GM23338 (cell line): Measurements from ENCODE around the gene CGA. TPM values are rescaled to one million over a fixed set of nuclear protein-coding genes. Genes with fewer than 3 reads are reported as not detected.

Experiments
- ATAC-seq: fragments of 200-7000 bp; cut with Tn5 transposase; 3 replicates; pipeline ENCODE4 v1.9.1; 2020
- DNase-seq: peaks from one replicate; pipeline ENCODE4 v3.0.0-alpha.2; 2015; ENCODE audit warnings: low spot score
- H2AFZ ChIP-seq: fragments of 200-600 bp; sonication (generic); 2 replicates; pipeline ENCODE4 v1.8.0; 2016; ENCODE audit warnings: antibody characterized with exemption, mild to moderate bottlenecking, moderate library complexity
- H3F3A ChIP-seq: fragments of 200-600 bp; sonication (generic); replicated peaks from 2 replicates; pipeline ENCODE4 v1.8.0; 2017; ENCODE audit warnings: antibody characterized with exemption, mixed run types, low read depth
- H3K27ac ChIP-seq: fragments of 200-600 bp; sonication (generic); 2 replicates; pipeline ENCODE4 v1.6.1; 2016; ENCODE audit warnings: low read depth
- H3K27me3 ChIP-seq: fragments of 200-600 bp; sonication (generic); 2 replicates; pipeline ENCODE4 v1.8.0; 2016; ENCODE audit warnings: mild to moderate bottlenecking, mixed run types, moderate library complexity; ENCODE audit not compliant: insufficient read depth
- H3K36me3 ChIP-seq: fragments of 200-600 bp; sonication (generic); 2 replicates; pipeline ENCODE4 v1.8.0; 2016; ENCODE audit warnings: mild to moderate bottlenecking; ENCODE audit not compliant: insufficient read depth
- H3K4me1 ChIP-seq: fragments of 200-600 bp; sonication (generic); 2 replicates; pipeline ENCODE4 v1.8.0; 2016; ENCODE audit warnings: mild to moderate bottlenecking, moderate library complexity; ENCODE audit not compliant: insufficient read depth
- H3K4me2 ChIP-seq: fragments of 200-600 bp; sonication (generic); 2 replicates; pipeline ENCODE4 v1.7.1; 2017; ENCODE audit warnings: mixed run types
- H3K4me3 ChIP-seq: fragments of 200-600 bp; sonication (generic); 2 replicates; pipeline ENCODE4 v1.6.1; 2016; ENCODE audit warnings: mixed run types
- H3K79me2 ChIP-seq: fragments of 200-600 bp; sonication (generic); replicated peaks from 2 replicates; pipeline ENCODE4 v1.8.0; 2017; ENCODE audit warnings: mild to moderate bottlenecking; ENCODE audit not compliant: insufficient read depth
- H3K9me2 ChIP-seq: fragments of 200-600 bp; sonication (generic); 2 replicates; pipeline ENCODE4 v1.8.0; 2017; ENCODE audit not compliant: insufficient read depth
- H4K20me1 ChIP-seq: fragments of 200-600 bp; sonication (generic); replicated peaks from 2 replicates; pipeline ENCODE4 v1.8.0; 2017; ENCODE audit warnings: mild to moderate bottlenecking; ENCODE audit not compliant: insufficient read depth
- H3K27ac Mint-ChIP-seq: 2 replicates; pipeline ENCODE4 v1.8.0; 2020; ENCODE audit warnings: inconsistent platforms, mild to moderate bottlenecking, moderate library complexity, mixed read lengths
- H3K27me3 Mint-ChIP-seq: 3 replicates; pipeline ENCODE4 v1.8.0; 2022; ENCODE audit warnings: low read depth, mild to moderate bottlenecking, moderate library complexity, mixed read lengths, inconsistent platforms; ENCODE audit not compliant: insufficient read depth, poor library complexity
- H3K36me3 Mint-ChIP-seq: 3 replicates; pipeline ENCODE4 v1.8.0; 2021; ENCODE audit warnings: low read depth, mild to moderate bottlenecking, inconsistent platforms, moderate library complexity, mixed read lengths
- H3K4me1 Mint-ChIP-seq: 3 replicates; pipeline ENCODE4 v1.8.0; 2020; ENCODE audit warnings: mild to moderate bottlenecking, inconsistent platforms, mixed read lengths
- H3K4me3 Mint-ChIP-seq: 3 replicates; pipeline ENCODE4 v1.8.0; 2021; ENCODE audit warnings: moderate library complexity, mild to moderate bottlenecking, inconsistent platforms, mixed read lengths
- H3K9me3 Mint-ChIP-seq: 3 replicates; pipeline ENCODE4 v1.8.0; 2020; ENCODE audit warnings: moderate library complexity, mild to moderate bottlenecking, inconsistent platforms, mixed read lengths
- CREB1 ChIP-seq: fragments of 250-450 bp; sonication (Bioruptor Pico); IDR thresholded peaks from 2 replicates; pipeline ENCODE4 v1.5.0; 2020; ENCODE audit warnings: low read depth, mild to moderate bottlenecking, moderate library complexity
- EZH2 ChIP-seq: fragments of 200-600 bp; sonication (generic); IDR thresholded peaks from one replicate; pipeline ENCODE4 v1.8.0; 2017; ENCODE audit warnings: antibody characterized with exemption, mild to moderate bottlenecking, low read depth; ENCODE audit not compliant: unreplicated experiment
- EZH2phosphoT487 ChIP-seq: fragments of 200-600 bp; sonication (generic); IDR thresholded peaks from one replicate; pipeline ENCODE4 v1.8.1; 2018; ENCODE audit warnings: antibody characterized with exemption; ENCODE audit not compliant: unreplicated experiment
- JUNB ChIP-seq: IDR thresholded peaks from one replicate; pipeline ENCODE4 v1.6.1; 2016; ENCODE audit warnings: antibody characterized with exemption; ENCODE audit not compliant: unreplicated experiment
- NANOG ChIP-seq: IDR thresholded peaks from 2 replicates; pipeline ENCODE4 v1.6.1; 2016; ENCODE audit warnings: antibody characterized with exemption, borderline replicate concordance
- POLR2AphosphoS5 ChIP-seq: IDR thresholded peaks from 2 replicates; pipeline ENCODE4 v1.6.1; 2016; ENCODE audit warnings: antibody characterized with exemption, low read depth
- REST ChIP-seq: IDR thresholded peaks from one replicate; pipeline ENCODE4 v1.6.1; 2018; ENCODE audit warnings: antibody characterized with exemption; ENCODE audit not compliant: unreplicated experiment
- STAT1 ChIP-seq: IDR thresholded peaks from one replicate; pipeline ENCODE4 v1.6.1; 2016; ENCODE audit warnings: antibody characterized with exemption; ENCODE audit not compliant: unreplicated experiment
- ZNF114 ChIP-seq: fragments of 250-450 bp; sonication (Bioruptor Pico); IDR thresholded peaks from 2 replicates; pipeline ENCODE4 v1.5.0; 2020; ENCODE audit warnings: mild to moderate bottlenecking, moderate library complexity
- ZNF331 ChIP-seq: fragments of 250-450 bp; sonication (Bioruptor Pico); IDR thresholded peaks from 2 replicates; pipeline ENCODE4 v1.5.0; 2020; ENCODE audit warnings: low read depth, mild to moderate bottlenecking, moderate library complexity
- polyA plus RNA-seq: library from polyadenylated mRNA; unstranded; fragments of >200 nt; fragmentation: Nextera tagmentation; extraction: Ambion mirVana; gene quantifications from 2 replicates; pipeline ENCODE4 v1.2.1, GENCODE V29; 2016
- total RNA-seq: library from RNA; depleted of rRNA; stranded (reverse); fragments of >200 nt; shearing (Covaris generic); gene quantifications from 2 replicates; pipeline ENCODE4 v1.2.3, GENCODE V29; 2014
- TF ChIP-seq, protein P1 (sequence below), 2 experiments: fragments of 200-600 bp in 1 of 2; sonication (generic) in 1 of 2; conservative IDR thresholded peaks; 2 replicates each; pipeline versions ENCODE4 v1.5.1 to v1.6.1; 2016 to 2017; ENCODE audit warnings: antibody characterized with exemption in 2 of 2, low read depth in 2 of 2, mild to moderate bottlenecking in 2 of 2, moderate library complexity in 1 of 2
- TF ChIP-seq, protein P2 (sequence below): IDR thresholded peaks from 2 replicates; pipeline ENCODE4 v1.6.1; 2016; ENCODE audit warnings: antibody characterized with exemption
- TF ChIP-seq, protein P3 (sequence below): fragments of 250-450 bp; sonication (Bioruptor Pico); IDR thresholded peaks from 2 replicates; pipeline ENCODE4 v1.5.0; 2020; ENCODE audit warnings: mild to moderate bottlenecking, moderate library complexity

Gene CGA
- total and polyA plus RNA-seq, 2 experiments from 2014 or later, result not detected

- Mint-ChIP-seq H3K27ac (no peak overlapping the region), H3K4me1 (0 out of 3 replicates have a peak, but pooled peaks cover 2% of the 10 kb centered on the region), H3K36me3 (no peaks in the 10 kb centered on the region; the same call in 2 of the 3 replicates), H3K4me3 (no peak overlapping the region), H3K9me3 (0 out of 3 replicates have a peak, but pooled peaks cover 1% of the 10 kb centered on the region), H3K27me3 (peaks cover 2% of the 10 kb centered on the region)
- no peak for ATAC-seq
- Histone ChIP-seq H3K4me3 (no peak overlapping the region), H3K27me3 (no peaks in the 10 kb centered on the region), H3K4me1 (no peaks in the 10 kb centered on the region), H3F3A (no peaks in the 10 kb centered on the region), H3K9me2 (no peaks in the 10 kb centered on the region), H4K20me1 (no peaks in the 10 kb centered on the region), H3K4me2 (no peak overlapping the region), H3K27ac (no peak overlapping the region), H3K36me3 (no peaks in the 10 kb centered on the region), H2AFZ (no peak overlapping the region), H3K79me2 (no peaks in the 10 kb centered on the region)
- no peak for TF ChIP-seq CREB1 (CRISPR knock-in tag)
- TF ChIP-seq EZH2phosphoT487, result no peak
- TF ChIP-seq, protein P1, sequence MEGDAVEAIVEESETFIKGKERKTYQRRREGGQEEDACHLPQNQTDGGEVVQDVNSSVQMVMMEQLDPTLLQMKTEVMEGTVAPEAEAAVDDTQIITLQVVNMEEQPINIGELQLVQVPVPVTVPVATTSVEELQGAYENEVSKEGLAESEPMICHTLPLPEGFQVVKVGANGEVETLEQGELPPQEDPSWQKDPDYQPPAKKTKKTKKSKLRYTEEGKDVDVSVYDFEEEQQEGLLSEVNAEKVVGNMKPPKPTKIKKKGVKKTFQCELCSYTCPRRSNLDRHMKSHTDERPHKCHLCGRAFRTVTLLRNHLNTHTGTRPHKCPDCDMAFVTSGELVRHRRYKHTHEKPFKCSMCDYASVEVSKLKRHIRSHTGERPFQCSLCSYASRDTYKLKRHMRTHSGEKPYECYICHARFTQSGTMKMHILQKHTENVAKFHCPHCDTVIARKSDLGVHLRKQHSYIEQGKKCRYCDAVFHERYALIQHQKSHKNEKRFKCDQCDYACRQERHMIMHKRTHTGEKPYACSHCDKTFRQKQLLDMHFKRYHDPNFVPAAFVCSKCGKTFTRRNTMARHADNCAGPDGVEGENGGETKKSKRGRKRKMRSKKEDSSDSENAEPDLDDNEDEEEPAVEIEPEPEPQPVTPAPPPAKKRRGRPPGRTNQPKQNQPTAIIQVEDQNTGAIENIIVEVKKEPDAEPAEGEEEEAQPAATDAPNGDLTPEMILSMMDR (conservative IDR thresholded peaks at IDR 0.05; ENCODE audit: low read depth in 2 of 2), result no peak
- TF ChIP-seq, protein P2, sequence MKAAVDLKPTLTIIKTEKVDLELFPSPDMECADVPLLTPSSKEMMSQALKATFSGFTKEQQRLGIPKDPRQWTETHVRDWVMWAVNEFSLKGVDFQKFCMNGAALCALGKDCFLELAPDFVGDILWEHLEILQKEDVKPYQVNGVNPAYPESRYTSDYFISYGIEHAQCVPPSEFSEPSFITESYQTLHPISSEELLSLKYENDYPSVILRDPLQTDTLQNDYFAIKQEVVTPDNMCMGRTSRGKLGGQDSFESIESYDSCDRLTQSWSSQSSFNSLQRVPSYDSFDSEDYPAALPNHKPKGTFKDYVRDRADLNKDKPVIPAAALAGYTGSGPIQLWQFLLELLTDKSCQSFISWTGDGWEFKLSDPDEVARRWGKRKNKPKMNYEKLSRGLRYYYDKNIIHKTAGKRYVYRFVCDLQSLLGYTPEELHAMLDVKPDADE, result no peak
- no peak for TF ChIP-seq JUNB
- TF ChIP-seq, protein P3, sequence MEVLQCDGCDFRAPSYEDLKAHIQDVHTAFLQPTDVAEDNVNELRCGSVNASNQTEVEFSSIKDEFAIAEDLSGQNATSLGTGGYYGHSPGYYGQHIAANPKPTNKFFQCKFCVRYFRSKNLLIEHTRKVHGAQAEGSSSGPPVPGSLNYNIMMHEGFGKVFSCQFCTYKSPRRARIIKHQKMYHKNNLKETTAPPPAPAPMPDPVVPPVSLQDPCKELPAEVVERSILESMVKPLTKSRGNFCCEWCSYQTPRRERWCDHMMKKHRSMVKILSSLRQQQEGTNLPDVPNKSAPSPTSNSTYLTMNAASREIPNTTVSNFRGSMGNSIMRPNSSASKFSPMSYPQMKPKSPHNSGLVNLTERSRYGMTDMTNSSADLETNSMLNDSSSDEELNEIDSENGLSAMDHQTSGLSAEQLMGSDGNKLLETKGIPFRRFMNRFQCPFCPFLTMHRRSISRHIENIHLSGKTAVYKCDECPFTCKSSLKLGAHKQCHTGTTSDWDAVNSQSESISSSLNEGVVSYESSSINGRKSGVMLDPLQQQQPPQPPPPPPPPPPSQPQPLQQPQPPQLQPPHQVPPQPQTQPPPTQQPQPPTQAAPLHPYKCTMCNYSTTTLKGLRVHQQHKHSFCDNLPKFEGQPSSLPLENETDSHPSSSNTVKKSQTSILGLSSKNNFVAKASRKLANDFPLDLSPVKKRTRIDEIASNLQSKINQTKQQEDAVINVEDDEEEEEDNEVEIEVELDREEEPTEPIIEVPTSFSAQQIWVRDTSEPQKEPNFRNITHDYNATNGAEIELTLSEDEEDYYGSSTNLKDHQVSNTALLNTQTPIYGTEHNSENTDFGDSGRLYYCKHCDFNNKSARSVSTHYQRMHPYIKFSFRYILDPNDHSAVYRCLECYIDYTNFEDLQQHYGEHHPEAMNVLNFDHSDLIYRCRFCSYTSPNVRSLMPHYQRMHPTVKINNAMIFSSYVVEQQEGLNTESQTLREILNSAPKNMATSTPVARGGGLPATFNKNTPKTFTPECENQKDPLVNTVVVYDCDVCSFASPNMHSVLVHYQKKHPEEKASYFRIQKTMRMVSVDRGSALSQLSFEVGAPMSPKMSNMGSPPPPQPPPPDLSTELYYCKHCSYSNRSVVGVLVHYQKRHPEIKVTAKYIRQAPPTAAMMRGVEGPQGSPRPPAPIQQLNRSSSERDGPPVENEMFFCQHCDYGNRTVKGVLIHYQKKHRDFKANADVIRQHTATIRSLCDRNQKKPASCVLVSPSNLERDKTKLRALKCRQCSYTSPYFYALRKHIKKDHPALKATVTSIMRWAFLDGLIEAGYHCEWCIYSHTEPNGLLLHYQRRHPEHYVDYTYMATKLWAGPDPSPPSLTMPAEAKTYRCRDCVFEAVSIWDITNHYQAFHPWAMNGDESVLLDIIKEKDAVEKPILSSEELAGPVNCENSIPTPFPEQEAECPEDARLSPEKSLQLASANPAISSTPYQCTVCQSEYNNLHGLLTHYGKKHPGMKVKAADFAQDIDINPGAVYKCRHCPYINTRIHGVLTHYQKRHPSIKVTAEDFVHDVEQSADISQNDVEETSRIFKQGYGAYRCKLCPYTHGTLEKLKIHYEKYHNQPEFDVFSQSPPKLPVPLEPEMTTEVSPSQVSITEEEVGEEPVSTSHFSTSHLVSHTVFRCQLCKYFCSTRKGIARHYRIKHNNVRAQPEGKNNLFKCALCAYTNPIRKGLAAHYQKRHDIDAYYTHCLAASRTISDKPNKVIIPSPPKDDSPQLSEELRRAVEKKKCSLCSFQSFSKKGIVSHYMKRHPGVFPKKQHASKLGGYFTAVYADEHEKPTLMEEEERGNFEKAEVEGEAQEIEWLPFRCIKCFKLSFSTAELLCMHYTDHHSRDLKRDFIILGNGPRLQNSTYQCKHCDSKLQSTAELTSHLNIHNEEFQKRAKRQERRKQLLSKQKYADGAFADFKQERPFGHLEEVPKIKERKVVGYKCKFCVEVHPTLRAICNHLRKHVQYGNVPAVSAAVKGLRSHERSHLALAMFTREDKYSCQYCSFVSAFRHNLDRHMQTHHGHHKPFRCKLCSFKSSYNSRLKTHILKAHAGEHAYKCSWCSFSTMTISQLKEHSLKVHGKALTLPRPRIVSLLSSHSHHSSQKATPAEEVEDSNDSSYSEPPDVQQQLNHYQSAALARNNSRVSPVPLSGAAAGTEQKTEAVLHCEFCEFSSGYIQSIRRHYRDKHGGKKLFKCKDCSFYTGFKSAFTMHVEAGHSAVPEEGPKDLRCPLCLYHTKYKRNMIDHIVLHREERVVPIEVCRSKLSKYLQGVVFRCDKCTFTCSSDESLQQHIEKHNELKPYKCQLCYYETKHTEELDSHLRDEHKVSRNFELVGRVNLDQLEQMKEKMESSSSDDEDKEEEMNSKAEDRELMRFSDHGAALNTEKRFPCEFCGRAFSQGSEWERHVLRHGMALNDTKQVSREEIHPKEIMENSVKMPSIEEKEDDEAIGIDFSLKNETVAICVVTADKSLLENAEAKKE, result no peak
- no peak for TF ChIP-seq STAT1
- TF ChIP-seq NANOG, result no peak
- TF ChIP-seq POLR2AphosphoS5, result no peak
- no peak for TF ChIP-seq REST
- TF ChIP-seq ZNF331 (CRISPR knock-in tag), result no peak
- TF ChIP-seq ZNF114 (CRISPR knock-in tag), result no peak
- no peak for TF ChIP-seq EZH2
- DNase-seq, result no peak
These were observed 41.6 kb downstream of the CGA start for GRCh38 chr6:87053312-87053711.
